NCI-H226 (cell line): ENCODE data around the gene DCTPP1.
"Not testable (repeated sequence)": the region's sequence is repeated elsewhere in the genome, so short reads cannot be mapped to it uniquely, and the experiment has no call there.

Experiments used
- DNase-seq: peaks from one replicate; pipeline ENCODE4 v3.0.0-alpha.2; 2015

DCTPP1 gene

GRCh38 chr16:30429678-30430427 lies at the start of gene DCTPP1:
DCTPP1 (minus strand) TSS chr16:30430030; CDS start chr16:30429980, 50 bp downstream.
- peak; percentile 100 for DNase-seq

GRCh38 chr16:30478766-30479478 lies 49.1 kb upstream of the DCTPP1 start:
- DNase-seq, result no peak

DNA sequence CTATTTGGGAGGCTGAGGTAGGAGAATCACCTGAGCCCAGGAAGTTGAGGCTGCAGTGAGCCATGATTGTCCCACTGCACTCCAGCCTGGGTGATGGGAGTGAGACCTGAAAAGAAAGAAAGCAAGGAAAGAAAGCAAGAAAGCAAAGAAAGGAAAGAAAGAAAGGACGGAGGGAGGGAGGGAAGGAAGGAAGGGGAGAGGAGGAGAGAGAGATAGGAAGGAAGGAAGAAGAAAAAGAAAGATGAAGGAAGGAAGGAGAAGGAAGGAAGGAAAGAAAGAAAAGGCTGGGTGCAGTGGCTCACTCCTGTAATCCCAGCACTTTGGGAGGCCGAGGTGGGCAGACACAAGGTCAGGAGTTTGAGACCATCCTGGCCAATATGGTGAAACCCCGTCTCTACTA lies 47.9 kb upstream of the DCTPP1 start:
- not testable (repeated sequence) for DNase-seq

- DNase-seq, result no peak
Measured at GRCh38 chr16:30476991-30477390, 47.2 kb upstream of the DCTPP1 start.

DNA sequence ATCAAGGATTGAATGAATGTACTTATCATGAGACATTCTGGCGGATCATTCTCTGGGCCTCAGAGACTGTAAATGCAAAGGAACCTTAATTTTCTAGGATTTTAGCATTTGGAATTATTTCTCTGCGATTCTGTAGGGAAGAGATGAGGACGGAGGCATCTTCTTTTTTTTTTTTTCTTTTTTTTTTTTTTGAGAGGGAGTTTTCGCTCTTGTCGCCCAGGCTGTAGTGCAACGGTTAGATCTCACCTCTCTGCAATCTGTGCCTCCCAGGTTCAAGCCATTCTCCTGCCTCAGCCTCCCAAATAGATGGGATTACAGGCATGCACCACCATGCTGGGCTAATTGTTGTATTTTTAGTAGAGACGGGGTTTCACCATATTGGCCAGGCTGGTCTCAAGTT lies 44.9 kb upstream of the DCTPP1 start:
- DNase-seq, result no peak

DNA sequence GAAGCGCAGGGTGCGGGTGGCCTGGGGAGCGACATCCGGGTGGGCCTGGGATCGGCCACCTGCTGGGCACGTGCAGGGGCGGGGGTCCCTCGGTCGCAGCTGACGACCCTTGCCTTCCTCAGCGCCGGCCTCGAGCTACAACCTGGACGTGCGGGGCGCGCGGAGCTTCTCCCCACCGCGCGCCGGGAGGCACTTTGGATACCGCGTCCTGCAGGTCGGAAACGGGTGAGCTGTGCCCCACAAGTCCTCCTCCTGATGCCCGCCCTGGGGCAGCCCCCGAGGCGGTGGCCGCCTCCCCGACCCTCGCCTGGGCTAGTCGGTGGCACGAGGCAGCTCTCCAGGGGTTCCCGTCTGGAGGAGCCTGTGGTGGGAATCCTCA lies 44.2 kb upstream of the DCTPP1 start:
- no peak for DNase-seq

- DNase-seq, result no peak
Measured at GRCh38 chr16:30473231-30474073, 43.6 kb upstream of the DCTPP1 start.

DNA sequence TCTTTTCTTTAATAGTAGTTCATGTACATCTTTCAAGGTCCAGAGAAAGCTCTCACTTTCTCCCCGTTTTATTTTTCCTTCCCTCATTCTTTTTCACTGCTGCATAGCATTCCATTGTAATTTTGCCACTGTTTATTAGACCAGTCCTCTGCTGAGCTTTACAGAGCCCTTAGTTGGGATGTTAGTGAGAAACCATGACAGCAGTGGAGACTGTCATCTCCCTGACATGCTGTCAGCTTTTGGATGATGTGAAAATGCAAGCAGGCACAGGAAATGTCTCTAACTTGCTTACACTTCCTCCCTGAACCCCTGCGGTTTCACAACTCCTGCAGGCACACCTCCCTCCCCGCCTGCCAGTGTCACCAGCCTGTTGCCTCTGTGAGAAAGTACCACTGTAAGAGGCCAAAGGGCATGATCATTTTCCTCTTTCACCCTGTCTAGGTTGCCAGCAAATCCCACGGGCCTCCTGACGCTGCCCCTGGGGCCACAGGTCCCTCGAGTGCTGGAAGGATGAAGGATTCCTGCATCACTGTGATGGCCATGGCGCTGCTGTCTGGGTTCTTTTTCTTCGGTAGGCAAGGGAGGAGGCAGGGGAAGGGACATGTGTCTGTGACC lies 42.6 kb upstream of the DCTPP1 start, which contains the start of gene ITGAL:
Gene ITGAL, plus strand, starts transcription at position 415 of the 615 bp plus-strand sequence. Its CDS starts 96 bp downstream, at position 511.
- DNase-seq, result no peak

GRCh38 chr16:30470632-30470995 lies 40.8 kb upstream of the DCTPP1 start:
- DNase-seq, result no peak

- DNase-seq, result no peak
Measured at GRCh38 chr16:30470170-30470512, 40.3 kb upstream of the DCTPP1 start.

DNA sequence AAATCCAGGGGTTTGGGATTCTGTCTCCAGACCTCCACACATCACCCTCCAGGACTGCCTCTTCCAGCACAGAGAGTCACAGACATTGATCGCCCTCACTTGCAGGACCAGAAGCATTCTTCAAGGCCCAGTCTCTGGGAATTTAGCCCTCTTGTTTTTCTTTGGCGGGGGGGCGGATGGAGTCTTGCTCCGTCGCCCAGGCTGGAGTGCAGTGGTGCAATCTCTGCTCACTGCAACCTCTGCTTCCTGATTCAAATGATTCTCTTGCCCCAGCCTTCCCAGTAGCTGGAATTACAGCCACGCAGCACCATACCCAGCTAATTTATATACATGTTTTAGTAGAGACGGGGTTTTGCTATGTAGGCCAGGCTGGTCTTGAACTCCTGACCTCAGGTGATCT lies 34.2 kb upstream of the DCTPP1 start:
- DNase-seq, result no peak

DNA sequence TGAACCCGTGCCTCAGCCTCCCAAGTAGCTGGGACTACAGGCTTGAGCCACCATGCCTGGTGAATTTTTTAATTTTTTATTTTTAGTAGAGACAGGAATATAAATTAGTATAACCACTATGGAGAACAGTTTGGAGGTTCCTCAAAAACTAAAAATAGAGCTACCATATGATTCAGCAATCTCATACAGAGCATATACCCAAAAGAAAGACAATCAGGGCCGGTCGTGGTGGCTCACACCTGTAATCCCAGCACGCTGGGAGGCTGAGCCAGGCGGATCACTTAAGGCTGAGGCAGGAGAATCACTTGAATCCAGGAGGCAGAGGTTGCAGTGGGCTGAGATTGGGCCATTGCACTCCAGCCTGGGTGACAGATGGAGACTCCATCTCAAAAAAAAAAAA lies 31.6 kb upstream of the DCTPP1 start:
- not testable (repeated sequence) for DNase-seq

GRCh38 chr16:30459456-30459855 lies 29.6 kb upstream of the DCTPP1 start:
- DNase-seq, result no peak

- DNase-seq, result no peak
Measured at GRCh38 chr16:30458561-30459394, 28.9 kb upstream of the DCTPP1 start.

DNA sequence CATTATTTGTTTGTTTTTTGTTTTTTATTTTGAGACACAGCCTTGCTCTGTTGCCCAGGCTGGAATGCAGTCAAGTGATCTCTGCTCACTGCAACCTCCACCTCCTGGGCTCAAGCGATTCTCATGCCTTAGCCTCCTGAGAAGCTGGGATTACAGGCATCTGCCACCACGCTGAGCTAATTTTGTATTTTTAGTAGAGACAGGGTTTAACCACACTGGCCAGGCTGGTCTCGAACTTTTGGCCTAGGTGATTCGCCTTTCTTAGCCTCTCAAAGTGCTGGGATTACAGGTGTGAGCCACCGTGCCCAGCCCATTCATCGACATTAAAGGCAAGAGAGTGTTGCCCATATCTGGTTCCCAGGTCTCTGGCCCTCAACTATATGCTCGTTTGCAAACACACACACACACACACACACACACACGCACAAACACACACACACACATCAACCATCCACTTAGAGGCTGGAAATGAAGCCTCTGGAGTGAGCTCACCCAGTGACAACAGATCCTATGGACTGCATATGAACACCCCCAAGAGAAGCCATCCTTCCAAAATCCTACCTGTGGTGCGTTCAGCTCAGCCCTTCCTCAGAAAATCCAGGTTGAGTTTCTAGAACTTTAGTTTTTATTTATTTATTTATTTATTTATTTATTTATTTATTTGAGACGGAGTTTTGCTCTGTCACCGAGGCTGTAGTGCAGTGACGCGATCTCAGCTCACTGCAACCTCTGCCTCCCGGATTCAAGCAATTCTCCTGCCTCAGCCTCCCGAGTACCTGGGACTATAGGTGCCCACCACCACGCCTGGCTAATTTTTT lies 28.1 kb upstream of the DCTPP1 start:
- DNase-seq, result no peak

- no peak for DNase-seq
Measured at GRCh38 chr16:30457256-30457655, 27.4 kb upstream of the DCTPP1 start.

GRCh38 chr16:30456302-30456701 lies 26.5 kb upstream of the DCTPP1 start:
- DNase-seq, result no peak

DNA sequence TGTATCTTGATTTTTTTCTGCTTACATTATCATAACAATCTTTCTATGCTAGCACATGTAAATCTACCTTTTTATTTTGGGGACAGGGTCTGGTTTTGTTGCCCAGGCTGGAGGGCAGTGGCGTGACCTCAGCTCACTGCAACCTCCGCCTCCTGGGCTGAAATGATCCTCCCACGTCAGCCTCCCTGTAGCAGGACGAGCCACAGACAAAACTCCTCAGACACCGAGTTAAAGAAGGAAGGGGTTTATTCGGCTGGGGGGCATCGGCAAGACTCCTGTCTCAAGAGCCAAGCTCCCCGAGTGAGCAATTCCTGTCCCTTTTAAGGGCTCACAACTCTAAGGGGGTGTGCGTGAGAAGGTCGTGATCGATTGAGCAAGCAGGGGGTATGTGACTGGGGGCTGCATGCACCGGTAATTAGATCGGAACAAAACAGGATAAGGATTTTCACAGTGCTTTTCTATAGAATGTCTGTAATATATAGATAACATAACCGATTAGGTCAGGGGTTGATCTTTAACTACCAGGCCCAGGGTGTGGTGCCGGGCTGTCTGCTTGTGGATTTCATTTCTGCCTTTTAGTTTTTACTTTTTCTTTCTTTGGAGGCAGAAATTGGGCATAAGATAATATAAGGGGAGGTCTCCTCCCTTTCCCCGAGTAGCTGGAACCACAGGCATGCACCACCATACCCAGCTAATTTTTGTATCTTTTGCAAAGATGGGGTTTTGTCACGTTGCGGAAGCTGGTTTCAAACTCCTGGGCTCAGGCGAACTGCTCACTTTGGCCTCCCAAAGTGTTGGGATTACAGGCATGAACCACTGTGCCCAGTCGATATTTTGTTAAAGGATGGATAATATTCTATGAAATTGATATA lies 23.1 kb upstream of the DCTPP1 start:
- DNase-seq, result not testable (repeated sequence)

DNA sequence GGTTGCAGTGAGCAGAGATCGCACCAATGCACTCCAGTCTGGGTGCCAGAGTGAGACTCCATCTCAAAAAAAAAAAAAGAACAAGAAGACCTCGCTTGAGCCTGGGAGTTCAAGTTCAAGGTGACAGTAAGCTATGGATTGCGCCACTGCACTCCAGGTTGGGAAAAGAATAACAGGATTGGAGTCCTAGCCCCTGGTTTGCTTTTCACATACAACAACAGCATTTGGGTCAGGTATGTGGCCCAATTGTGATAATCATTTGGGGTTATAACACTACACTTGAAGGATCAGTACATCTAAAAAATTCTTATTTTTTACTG lies 19.2 kb upstream of the DCTPP1 start:
- no peak for DNase-seq

DNA sequence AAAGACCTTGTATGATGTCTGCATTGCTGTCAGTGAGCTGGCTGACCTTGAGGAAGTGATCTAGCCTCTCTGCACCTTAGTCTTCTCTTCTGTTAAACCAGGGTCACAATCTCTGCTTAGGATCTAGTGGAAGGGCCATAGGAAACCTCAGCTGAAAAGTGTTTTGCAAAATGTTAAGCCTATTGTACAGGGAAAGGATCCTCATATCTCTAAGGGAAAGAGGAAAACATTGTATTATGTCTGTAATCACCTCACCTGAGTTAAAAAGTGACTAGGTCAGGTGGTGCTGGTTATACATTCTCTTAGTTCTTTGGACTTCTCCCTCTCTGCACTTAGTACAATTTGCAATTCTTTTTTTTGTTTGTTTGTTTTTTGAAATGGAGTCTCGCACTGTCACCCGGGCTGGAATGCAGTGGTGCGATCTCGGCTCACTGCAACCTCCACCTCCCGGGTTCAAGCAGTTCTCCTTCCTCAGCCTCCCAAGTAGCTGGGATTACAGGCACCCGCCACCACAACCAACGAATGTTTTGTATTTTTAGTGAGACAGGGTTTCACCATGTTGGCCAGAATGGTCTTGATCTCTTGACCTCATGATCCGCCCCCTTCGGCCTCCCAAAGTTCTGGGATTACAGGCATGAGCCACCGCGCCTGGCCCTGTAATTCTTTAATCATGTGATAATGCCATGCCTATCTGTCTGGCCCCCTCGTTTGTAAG lies 17.8 kb upstream of the DCTPP1 start:
- DNase-seq, result no peak
